Thoracic aorta (tissue), 2 donors: ENCODE data around the gene BEND7. TPM values are rescaled to one million over a fixed set of nuclear protein-coding genes. Genes with fewer than 3 reads are reported as not detected.

Source experiments
- ATAC-seq: fragments of 150-250 bp; one replicate; pipeline ENCODE4 v1.8.0; 2017; ENCODE audit warnings: low read depth; ENCODE audit not compliant: insufficient number of reproducible peaks, low FRiP score
- DNase-seq: peaks from one replicate; pipeline ENCODE4 v3.0.0-alpha.2; 2020; ENCODE audit warnings: low spot score
- H3K27ac ChIP-seq, 2 donors: fragments of 200-600 bp; sonication (generic); 1 replicate in 1 of 2; 2 replicates in 1 of 2; pipeline ENCODE4 v1.5.1; 2016; ENCODE audit warnings: mild to moderate bottlenecking in 2 of 2, moderate library complexity in 2 of 2
- H3K27me3 ChIP-seq: fragments of 200-600 bp; sonication (generic); replicated peaks from 2 replicates; pipeline ENCODE4 v1.6.0; 2016; ENCODE audit warnings: mild to moderate bottlenecking; ENCODE audit not compliant: insufficient read depth
- H3K36me3 ChIP-seq: fragments of 200-600 bp; sonication (generic); one replicate; pipeline ENCODE4 v1.5.1; 2016
- H3K4me1 ChIP-seq, 2 donors: fragments of 200-600 bp; sonication (generic); 1 replicate in 1 of 2; 2 replicates in 1 of 2; pipeline versions ENCODE4 v1.5.1 to v1.6.0; 2016; ENCODE audit warnings: low read depth in 2 of 2, mild to moderate bottlenecking in 1 of 2; ENCODE audit not compliant: control insufficient read depth in 1 of 2
- H3K4me3 ChIP-seq: fragments of 200-600 bp; sonication (generic); 2 replicates; pipeline ENCODE4 v1.5.1; 2016; ENCODE audit warnings: mild to moderate bottlenecking
- H3K9me3 ChIP-seq: fragments of 200-600 bp; sonication (generic); 2 replicates; pipeline ENCODE4 v1.5.1; 2016
- total RNA-seq, 2 donors: library from RNA; depleted of rRNA; stranded (reverse); fragments of >200 nt; gene quantifications; one replicate each; pipeline versions ENCODE4 v1.1.0 to v1.2.3, GENCODE V29; 2016
- TF ChIP-seq, protein P1 (sequence below): fragments of 200-600 bp; sonication (generic); IDR thresholded peaks from one replicate; pipeline ENCODE4 v1.5.1; 2019; ENCODE audit warnings: antibody characterized with exemption

Gene BEND7
- total RNA-seq, 2 donors from 2014 or later: 15.3 to 38.5 TPM

GRCh38 chr10:13514296-13514695 lies 14.5 kb downstream of the BEND7 start:
- no peak overlapping the region for H3K27ac ChIP-seq
- no peaks in the 10 kb centered on the region for H3K36me3 ChIP-seq
- no peak for DNase-seq
- no peak overlapping the region for H3K4me3 ChIP-seq
- no peaks in the 10 kb centered on the region for H3K9me3 ChIP-seq
- TF ChIP-seq, protein P1, sequence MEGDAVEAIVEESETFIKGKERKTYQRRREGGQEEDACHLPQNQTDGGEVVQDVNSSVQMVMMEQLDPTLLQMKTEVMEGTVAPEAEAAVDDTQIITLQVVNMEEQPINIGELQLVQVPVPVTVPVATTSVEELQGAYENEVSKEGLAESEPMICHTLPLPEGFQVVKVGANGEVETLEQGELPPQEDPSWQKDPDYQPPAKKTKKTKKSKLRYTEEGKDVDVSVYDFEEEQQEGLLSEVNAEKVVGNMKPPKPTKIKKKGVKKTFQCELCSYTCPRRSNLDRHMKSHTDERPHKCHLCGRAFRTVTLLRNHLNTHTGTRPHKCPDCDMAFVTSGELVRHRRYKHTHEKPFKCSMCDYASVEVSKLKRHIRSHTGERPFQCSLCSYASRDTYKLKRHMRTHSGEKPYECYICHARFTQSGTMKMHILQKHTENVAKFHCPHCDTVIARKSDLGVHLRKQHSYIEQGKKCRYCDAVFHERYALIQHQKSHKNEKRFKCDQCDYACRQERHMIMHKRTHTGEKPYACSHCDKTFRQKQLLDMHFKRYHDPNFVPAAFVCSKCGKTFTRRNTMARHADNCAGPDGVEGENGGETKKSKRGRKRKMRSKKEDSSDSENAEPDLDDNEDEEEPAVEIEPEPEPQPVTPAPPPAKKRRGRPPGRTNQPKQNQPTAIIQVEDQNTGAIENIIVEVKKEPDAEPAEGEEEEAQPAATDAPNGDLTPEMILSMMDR: no peak
- ATAC-seq: no peak
- no peaks in the 10 kb centered on the region for H3K27me3 ChIP-seq
- H3K4me1 ChIP-seq: peaks cover 0 to 6% of the 10 kb centered on the region in 2 donors

DNA sequence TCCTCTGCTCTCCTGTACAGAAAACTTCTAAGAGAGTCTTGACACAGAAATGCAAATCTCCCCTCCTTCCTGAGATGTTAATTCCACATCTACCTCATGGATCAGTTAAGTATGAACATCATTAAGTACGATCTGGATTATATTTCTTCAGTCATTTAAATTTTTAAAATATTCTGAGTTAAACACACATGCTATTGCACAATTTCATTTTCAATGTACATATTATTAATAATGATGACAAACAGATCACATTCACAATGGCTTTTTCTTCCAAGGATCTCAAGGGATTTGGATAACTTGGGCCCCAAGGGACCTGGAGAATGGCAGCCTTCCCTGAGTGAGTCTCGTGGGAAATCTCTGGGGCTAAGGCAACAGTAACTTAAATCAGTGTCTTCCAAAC lies 16.2 kb downstream of the BEND7 start:
- TF ChIP-seq, protein P1: no peak
- H3K27ac ChIP-seq: no peak overlapping the region
- DNase-seq (no peak), ATAC-seq (no peak)
- H3K27me3 ChIP-seq: no peaks in the 10 kb centered on the region
- no peaks in the 10 kb centered on the region for H3K36me3 ChIP-seq
- no peaks in the 10 kb centered on the region for H3K9me3 ChIP-seq
- H3K4me3 ChIP-seq: no peak overlapping the region
- H3K4me1 ChIP-seq: peaks cover 0 to 6% of the 10 kb centered on the region in 2 donors

- Histone ChIP-seq H3K9me3 (no peaks in the 10 kb centered on the region), H3K4me3 (no peak overlapping the region), H3K4me1 (peaks cover 0 to 6% of the 10 kb centered on the region in 2 donors), H3K27me3 (no peaks in the 10 kb centered on the region), H3K27ac (no peak overlapping the region), H3K36me3 (no peaks in the 10 kb centered on the region)
- DNase-seq: no peak
- TF ChIP-seq, protein P1: no peak
- no peak for ATAC-seq
Measured at GRCh38 chr10:13511409-13511808, 17.4 kb downstream of the BEND7 start.

DNA sequence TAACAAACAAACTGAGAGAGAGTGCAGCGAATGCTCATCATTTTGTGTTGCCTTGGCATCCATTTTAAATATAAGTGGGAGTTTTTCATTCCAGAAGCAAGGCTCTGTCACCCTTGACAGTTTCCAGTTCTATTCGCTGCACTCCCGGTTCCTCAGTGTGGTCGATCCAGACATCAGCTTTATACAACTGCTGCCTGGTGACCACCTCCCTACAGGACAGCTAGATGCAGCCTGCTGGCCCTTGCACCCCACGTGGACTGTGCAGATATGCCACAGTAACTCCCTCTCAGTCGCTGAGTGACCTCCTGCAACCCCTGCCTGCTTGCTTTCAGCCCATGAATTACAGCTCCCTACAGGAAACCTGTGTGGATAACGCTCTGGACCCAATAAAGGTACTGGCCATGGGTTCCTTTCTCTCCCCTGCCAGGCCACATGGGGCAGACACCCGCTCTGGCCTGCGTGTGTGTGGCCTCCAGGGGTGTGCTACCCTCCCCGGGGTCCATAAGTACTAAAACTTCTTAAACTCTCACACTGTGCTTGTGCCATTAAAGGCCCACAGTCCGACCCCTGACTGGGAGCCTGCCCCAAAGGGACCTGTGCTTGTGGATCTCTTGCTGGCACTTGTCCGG lies 23.6 kb downstream of the BEND7 start:
- Histone ChIP-seq H3K4me3 (no peak overlapping the region), H3K27me3 (no peaks in the 10 kb centered on the region), H3K9me3 (no peaks in the 10 kb centered on the region), H3K27ac (no peak overlapping the region), H3K36me3 (no peaks in the 10 kb centered on the region), H3K4me1 (no peaks in the 10 kb centered on the region)
- ATAC-seq: no peak
- no peak for DNase-seq
- TF ChIP-seq, protein P1: no peak

- TF ChIP-seq, protein P1: no peak
- no peak overlapping the region for H3K4me3 ChIP-seq
- H3K36me3 ChIP-seq: no peaks in the 10 kb centered on the region
- H3K27ac ChIP-seq: no peak overlapping the region
- no peaks in the 10 kb centered on the region for H3K9me3 ChIP-seq
- DNase-seq: no peak
- no peaks in the 10 kb centered on the region for H3K4me1 ChIP-seq
- ATAC-seq: no peak
- no peaks in the 10 kb centered on the region for H3K27me3 ChIP-seq
Measured at GRCh38 chr10:13503745-13504463, 24.9 kb downstream of the BEND7 start.
